ENCODE data around the gene INPP4B. TPM values are rescaled to one million over a fixed set of nuclear protein-coding genes. Genes with fewer than 3 reads are reported as not detected.
A peak's percentile ranks its signal among the peaks of the same experiment; 100 is the strongest.

Gene INPP4B
- total RNA-seq, 1 experiment from 2014 or later = 53.7 TPM

- Histone ChIP-seq H2AFZ (no peak overlapping the region), H3F3A (ENCODE audit: insufficient read depth, low read depth) (peaks cover 6% of the 10 kb centered on the region; the same call in 1 of the 2 replicates), H3K4me3 (no peak overlapping the region), H3K36me3 (ENCODE audit: low read depth) (no peaks in the 10 kb centered on the region), H3K9me3 (ENCODE audit: insufficient read depth, low read depth) (no peaks in the 10 kb centered on the region), H3K27ac (no peak overlapping the region), H4K20me1 (ENCODE audit: insufficient read depth) (no peaks in the 10 kb centered on the region), H3K27me3 (ENCODE audit: insufficient read depth, low read depth) (no peaks in the 10 kb centered on the region), H3K4me1 (replicated peaks; ENCODE audit: insufficient read depth) (peaks cover 15% of the 10 kb centered on the region; the same call in 1 of the 2 replicates), H3K9me2 (ENCODE audit: insufficient read depth) (no peaks in the 10 kb centered on the region), H3K79me2 (ENCODE audit: low read depth) (no peaks in the 10 kb centered on the region), H3K4me2 (no peak overlapping the region)
- intact Hi-C loops (cut with micrococcal nuclease; ENCODE audit: unreplicated experiment) = no loop called here
- TF ChIP-seq, protein P1, sequence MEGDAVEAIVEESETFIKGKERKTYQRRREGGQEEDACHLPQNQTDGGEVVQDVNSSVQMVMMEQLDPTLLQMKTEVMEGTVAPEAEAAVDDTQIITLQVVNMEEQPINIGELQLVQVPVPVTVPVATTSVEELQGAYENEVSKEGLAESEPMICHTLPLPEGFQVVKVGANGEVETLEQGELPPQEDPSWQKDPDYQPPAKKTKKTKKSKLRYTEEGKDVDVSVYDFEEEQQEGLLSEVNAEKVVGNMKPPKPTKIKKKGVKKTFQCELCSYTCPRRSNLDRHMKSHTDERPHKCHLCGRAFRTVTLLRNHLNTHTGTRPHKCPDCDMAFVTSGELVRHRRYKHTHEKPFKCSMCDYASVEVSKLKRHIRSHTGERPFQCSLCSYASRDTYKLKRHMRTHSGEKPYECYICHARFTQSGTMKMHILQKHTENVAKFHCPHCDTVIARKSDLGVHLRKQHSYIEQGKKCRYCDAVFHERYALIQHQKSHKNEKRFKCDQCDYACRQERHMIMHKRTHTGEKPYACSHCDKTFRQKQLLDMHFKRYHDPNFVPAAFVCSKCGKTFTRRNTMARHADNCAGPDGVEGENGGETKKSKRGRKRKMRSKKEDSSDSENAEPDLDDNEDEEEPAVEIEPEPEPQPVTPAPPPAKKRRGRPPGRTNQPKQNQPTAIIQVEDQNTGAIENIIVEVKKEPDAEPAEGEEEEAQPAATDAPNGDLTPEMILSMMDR (conservative IDR thresholded peaks at IDR 0.05) = no peak
- TF ChIP-seq EZH2 (IDR thresholded peaks at IDR 0.05; ENCODE audit: low read depth) = no peak
- BruUV-seq (replicated peaks) = no TSS peak
- POLR2A ChIA-PET (ENCODE audit: unreplicated experiment) = no interaction called here
- CTCF ChIA-PET = no interaction called here
- DNase-seq = no peak
Measured at GRCh38 chr4:142284402-142285221, 561.5 kb downstream of the INPP4B start.

DNA sequence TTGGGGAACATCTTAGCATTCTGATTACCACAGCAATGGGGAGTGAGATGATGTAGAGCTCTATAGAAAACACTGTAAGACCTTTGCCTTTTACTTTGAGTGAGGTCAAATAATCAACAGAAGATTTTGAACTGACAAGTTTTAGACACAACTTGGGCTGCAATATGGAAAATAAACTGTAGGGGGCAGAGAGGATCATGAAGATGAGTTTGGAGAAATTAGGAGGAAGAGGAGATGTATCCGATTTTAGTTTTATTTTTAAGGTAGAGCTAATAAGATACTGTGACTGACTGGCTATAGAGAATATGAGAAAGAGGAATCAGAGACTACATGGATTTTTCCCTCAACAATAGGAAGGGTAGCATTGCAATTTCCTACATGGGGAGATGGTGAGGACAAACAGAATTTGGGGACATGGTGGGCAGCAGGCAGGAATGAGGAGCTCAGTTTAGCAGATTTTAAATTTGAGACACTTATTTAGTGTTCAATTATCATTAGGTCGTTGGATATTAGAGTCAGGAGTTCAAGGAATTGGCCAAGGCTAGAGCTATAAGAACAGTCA lies 563.1 kb downstream of the INPP4B start:
- peaks cover 6% of the 10 kb centered on the region; the same call in 1 of the 2 replicates for H3F3A ChIP-seq (ENCODE audit: insufficient read depth, low read depth)
- no peaks in the 10 kb centered on the region for H3K79me2 ChIP-seq (ENCODE audit: low read depth)
- no peaks in the 10 kb centered on the region for H3K9me2 ChIP-seq (ENCODE audit: insufficient read depth)
- H3K27me3 ChIP-seq (ENCODE audit: insufficient read depth, low read depth) = no peaks in the 10 kb centered on the region
- no peak for TF ChIP-seq EZH2 (IDR thresholded peaks at IDR 0.05; ENCODE audit: low read depth)
- TF ChIP-seq, protein P1 (conservative IDR thresholded peaks at IDR 0.05) = peak; percentile 60
- H4K20me1 ChIP-seq (ENCODE audit: insufficient read depth) = no peaks in the 10 kb centered on the region
- no peak overlapping the region for H3K4me3 ChIP-seq
- H3K36me3 ChIP-seq (ENCODE audit: low read depth) = no peaks in the 10 kb centered on the region
- H3K4me1 ChIP-seq (replicated peaks; ENCODE audit: insufficient read depth) = peaks cover 15% of the 10 kb centered on the region; the same call in 1 of the 2 replicates
- H3K9me3 ChIP-seq (ENCODE audit: insufficient read depth, low read depth) = no peaks in the 10 kb centered on the region
- POLR2A ChIA-PET (ENCODE audit: unreplicated experiment) = no interaction called here
- no peak for DNase-seq
- CTCF ChIA-PET = interaction anchor here (0.7 kb wide), 1 partner anchor 112 kb away, joined by 3 read pairs; no protein-coding TSS in a partner anchor
- no peak overlapping the region for H3K4me2 ChIP-seq
- intact Hi-C loops (cut with micrococcal nuclease; ENCODE audit: unreplicated experiment) = no loop called here
- H3K27ac ChIP-seq = no peak overlapping the region
- no TSS peak for BruUV-seq (replicated peaks)
- H2AFZ ChIP-seq = no peak overlapping the region

DNA sequence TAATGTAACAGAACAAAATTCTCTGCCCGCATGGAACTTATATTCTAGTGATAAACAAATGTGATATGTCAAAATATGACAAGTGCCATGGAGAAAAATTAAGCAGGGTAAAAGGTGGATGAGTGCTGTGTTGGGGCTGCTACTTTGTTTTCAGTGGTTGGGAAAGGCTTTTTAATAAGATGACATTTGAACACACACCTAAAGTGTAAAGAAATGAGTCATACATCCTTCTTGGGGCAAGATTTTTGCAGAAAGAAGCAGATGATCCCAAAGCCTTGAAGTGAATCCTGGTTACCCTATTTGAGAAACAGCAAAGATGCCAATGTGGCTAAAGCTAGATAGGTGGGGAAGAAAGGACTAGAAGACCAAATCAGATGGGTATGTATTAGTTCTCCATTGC lies 564.1 kb downstream of the INPP4B start:
- peaks cover 6% of the 10 kb centered on the region; the same call in 1 of the 2 replicates for H3F3A ChIP-seq (ENCODE audit: insufficient read depth, low read depth)
- BruUV-seq (replicated peaks) = no TSS peak

More for the DNA sequence above, 564.1 kb downstream of the INPP4B start:
- POLR2A ChIA-PET (ENCODE audit: unreplicated experiment) = no interaction called here
- H3K27me3 ChIP-seq (ENCODE audit: insufficient read depth, low read depth) = no peaks in the 10 kb centered on the region
- DNase-seq = peak in 1 of 2 experiments; percentile 39
- no peaks in the 10 kb centered on the region for H3K9me2 ChIP-seq (ENCODE audit: insufficient read depth)
- H2AFZ ChIP-seq = no peak overlapping the region
- no peak for TF ChIP-seq EZH2 (IDR thresholded peaks at IDR 0.05; ENCODE audit: low read depth)
- TF ChIP-seq, protein P1 (conservative IDR thresholded peaks at IDR 0.05) = no peak
- CTCF ChIA-PET = no interaction called here
- H3K27ac ChIP-seq = no peak overlapping the region
- no peaks in the 10 kb centered on the region for H3K79me2 ChIP-seq (ENCODE audit: low read depth)
- intact Hi-C loops (cut with micrococcal nuclease; ENCODE audit: unreplicated experiment) = no loop called here
- no peaks in the 10 kb centered on the region for H4K20me1 ChIP-seq (ENCODE audit: insufficient read depth)
- H3K4me3 ChIP-seq = no peak overlapping the region
- peaks cover 15% of the 10 kb centered on the region; the same call in 1 of the 2 replicates for H3K4me1 ChIP-seq (replicated peaks; ENCODE audit: insufficient read depth)
- no peaks in the 10 kb centered on the region for H3K36me3 ChIP-seq (ENCODE audit: low read depth)
- H3K4me2 ChIP-seq = no peak overlapping the region
- H3K9me3 ChIP-seq (ENCODE audit: insufficient read depth, low read depth) = no peaks in the 10 kb centered on the region
